Hepatocyte (in vitro differentiated cells): Measurements from ENCODE around the gene KRTAP12-4.

Source experiments
- EZH2 ChIP-seq: fragments of 200-600 bp; sonication (generic); IDR thresholded peaks from 2 replicates; pipeline ENCODE4 v1.6.1; 2016; ENCODE audit warnings: antibody characterized with exemption, mild to moderate bottlenecking, borderline replicate concordance
- TF ChIP-seq, protein P1 (sequence below): fragments of 200-600 bp; sonication (generic); IDR thresholded peaks from 2 replicates; pipeline ENCODE4 v1.5.1; 2016; ENCODE audit warnings: antibody characterized with exemption, mild to moderate bottlenecking; ENCODE audit not compliant: poor library complexity

DNA sequence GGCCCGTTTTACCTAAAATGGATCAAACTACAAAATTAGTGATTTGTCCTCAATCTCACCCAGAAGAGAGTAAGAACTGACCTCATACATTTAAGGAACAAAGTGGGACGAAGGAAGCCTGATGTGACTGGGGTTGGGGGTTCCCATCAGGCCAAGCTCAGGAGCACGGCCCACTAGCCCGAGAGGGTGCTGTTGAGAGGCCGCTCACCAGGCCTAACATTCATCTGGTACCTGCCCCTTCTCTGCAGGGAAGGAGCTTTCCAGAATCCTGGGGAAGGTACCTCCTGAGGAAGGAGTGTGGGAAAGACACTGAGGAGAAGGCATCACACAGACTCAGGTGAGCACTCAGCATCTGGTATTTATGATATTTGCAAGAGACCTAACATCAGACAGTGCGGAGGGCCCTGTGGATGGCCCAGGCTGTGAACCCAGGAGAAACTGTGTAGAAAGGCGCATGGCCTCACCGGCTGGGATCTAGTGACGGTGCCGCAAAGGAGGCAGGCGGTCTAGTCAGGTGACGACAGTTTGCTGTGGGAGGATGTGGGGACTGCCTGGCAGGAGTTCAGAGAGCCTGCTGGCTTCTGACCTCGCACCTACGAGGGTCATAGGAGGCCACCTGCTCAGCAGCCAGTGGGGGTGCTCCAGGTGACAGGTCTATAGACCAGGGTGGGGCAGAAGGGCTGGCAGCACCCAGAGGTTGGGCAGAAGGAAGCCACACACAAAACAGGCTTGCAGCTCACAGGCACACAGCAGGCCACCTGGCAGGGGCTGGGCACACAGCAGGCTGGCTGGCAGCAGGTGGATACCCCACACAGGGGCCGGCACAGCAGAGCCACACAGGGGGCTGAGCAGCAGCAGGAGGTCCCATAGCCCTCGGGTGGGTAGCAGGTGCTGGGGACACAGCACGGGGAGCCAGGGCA, 543 bp downstream of the KRTAP12-4 start:
- TF ChIP-seq, protein P1, sequence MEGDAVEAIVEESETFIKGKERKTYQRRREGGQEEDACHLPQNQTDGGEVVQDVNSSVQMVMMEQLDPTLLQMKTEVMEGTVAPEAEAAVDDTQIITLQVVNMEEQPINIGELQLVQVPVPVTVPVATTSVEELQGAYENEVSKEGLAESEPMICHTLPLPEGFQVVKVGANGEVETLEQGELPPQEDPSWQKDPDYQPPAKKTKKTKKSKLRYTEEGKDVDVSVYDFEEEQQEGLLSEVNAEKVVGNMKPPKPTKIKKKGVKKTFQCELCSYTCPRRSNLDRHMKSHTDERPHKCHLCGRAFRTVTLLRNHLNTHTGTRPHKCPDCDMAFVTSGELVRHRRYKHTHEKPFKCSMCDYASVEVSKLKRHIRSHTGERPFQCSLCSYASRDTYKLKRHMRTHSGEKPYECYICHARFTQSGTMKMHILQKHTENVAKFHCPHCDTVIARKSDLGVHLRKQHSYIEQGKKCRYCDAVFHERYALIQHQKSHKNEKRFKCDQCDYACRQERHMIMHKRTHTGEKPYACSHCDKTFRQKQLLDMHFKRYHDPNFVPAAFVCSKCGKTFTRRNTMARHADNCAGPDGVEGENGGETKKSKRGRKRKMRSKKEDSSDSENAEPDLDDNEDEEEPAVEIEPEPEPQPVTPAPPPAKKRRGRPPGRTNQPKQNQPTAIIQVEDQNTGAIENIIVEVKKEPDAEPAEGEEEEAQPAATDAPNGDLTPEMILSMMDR, result no peak
- TF ChIP-seq EZH2, result no peak
